Activated naive CD8-positive, alpha-beta T cell treated with anti-CD3 and anti-CD28 coated beads, Interleukin-2, amount 10 ng/mL, durations not matched to agents 7 days and 5 days (primary cell): ENCODE data around the gene CCDC78. TPM values are rescaled to one million over a fixed set of nuclear protein-coding genes. Genes with fewer than 3 reads are reported as not detected.
A peak's percentile ranks its signal among the peaks of the same experiment; 100 is the strongest.

Experiments
- ATAC-seq: fragments of 150-1000 bp; cut with Tn5 transposase; one replicate; pipeline ENCODE4 v1.10.0; 2021; ENCODE audit warnings: low read depth, moderate library complexity
- POLR2A ChIA-PET: fragments of 350-600 bp; sonication (Branson Sonifier 250); formaldehyde crosslinking; loops from one replicate; lab custom pipeline; 2021; ENCODE audit warnings: antibody characterized with exemption; lab: Charles Lee
- DNase-seq: peaks from one replicate; pipeline ENCODE4 v3.0.0; 2021
- H3K27ac Mint-ChIP-seq: one replicate; pipeline ENCODE4 v1.8.0; 2022; ENCODE audit warnings: mild to moderate bottlenecking, mixed read lengths
- H3K27me3 Mint-ChIP-seq: one replicate; pipeline ENCODE4 v1.8.0; 2022; ENCODE audit warnings: mild to moderate bottlenecking, moderate library complexity, mixed read lengths
- H3K36me3 Mint-ChIP-seq: one replicate; pipeline ENCODE4 v1.8.0; 2021; ENCODE audit warnings: mild to moderate bottlenecking, mixed read lengths
- H3K4me1 Mint-ChIP-seq: one replicate; pipeline ENCODE4 v1.8.0; 2021; ENCODE audit warnings: mixed read lengths
- H3K4me3 Mint-ChIP-seq: one replicate; pipeline ENCODE4 v1.8.0; 2022; ENCODE audit warnings: mild to moderate bottlenecking, moderate library complexity, mixed read lengths
- H3K9me3 Mint-ChIP-seq: one replicate; pipeline ENCODE4 v1.8.0; 2021; ENCODE audit warnings: mixed read lengths
- microRNA-seq: library from miRNA; unstranded; fragments of <30 nt; microRNA quantifications from one replicate; pipeline ENCODE4 v1.2.0, GENCODE V29; 2022
- total RNA-seq, 2 experiments: library from RNA; stranded (reverse); gene quantifications; one replicate each; pipeline ENCODE4 v1.2.3, GENCODE V29; 2021

Gene CCDC78
- total RNA-seq, 2 experiments from 2014 or later, result 5.8 to 6.1 TPM

GRCh38 chr16:675884-676564 is 50.2 kb downstream of the CCDC78 start:
- Mint-ChIP-seq H3K36me3 (peaks cover 2% of the 10 kb centered on the region), H3K9me3 (no peaks in the 10 kb centered on the region), H3K4me3 (no peak overlapping the region), H3K27me3 (peaks cover 7% of the 10 kb centered on the region), H3K4me1 (peaks cover 4% of the 10 kb centered on the region), H3K27ac (no peak overlapping the region)
- DNase-seq (no peak), ATAC-seq (no peak)
- POLR2A ChIA-PET, result interaction anchor here (0.6 to 0.7 kb wide), 2 partner anchors 305 to 1107 kb away, joined by 3 read pairs; partner anchors contain the start of genes NUBP2 and SPSB3

- POLR2A ChIA-PET, result interaction anchor here (0.6 to 0.7 kb wide), 2 partner anchors 304 to 1108 kb away, joined by 3 read pairs; partner anchors contain the start of genes NUBP2 and SPSB3
- no peak for ATAC-seq
- DNase-seq, result no peak
These were observed 51.0 kb downstream of the CCDC78 start, which contains the start of gene RHBDL1 for GRCh38 chr16:674968-675883. Gene RHBDL1, plus strand, starts transcription at chr16:675671. Its CDS starts 120 bp downstream, at chr16:675791.

GRCh38 chr16:674214-674881 is 51.9 kb downstream of the CCDC78 start:
- DNase-seq, result no peak
- no peak overlapping the region for H3K4me3 Mint-ChIP-seq
- H3K27me3 Mint-ChIP-seq, result peaks cover 7% of the 10 kb centered on the region
- peaks cover 2% of the 10 kb centered on the region for H3K4me1 Mint-ChIP-seq
- no peaks in the 10 kb centered on the region for H3K36me3 Mint-ChIP-seq
- ATAC-seq, result no peak
- H3K27ac Mint-ChIP-seq, result no peak overlapping the region
- POLR2A ChIA-PET, result no interaction called here
- no peaks in the 10 kb centered on the region for H3K9me3 Mint-ChIP-seq

More at GRCh38 chr16:674968-675883, 51.0 kb downstream of the CCDC78 start, which contains the start of gene RHBDL1:
- peaks cover 7% of the 10 kb centered on the region for H3K27me3 Mint-ChIP-seq
- H3K4me3 Mint-ChIP-seq, result peak within 1 kb of the TSS; percentile 19
- H3K36me3 Mint-ChIP-seq, result no peaks in the 10 kb centered on the region
- H3K9me3 Mint-ChIP-seq, result no peaks in the 10 kb centered on the region
- H3K27ac Mint-ChIP-seq, result no peak within 1 kb of the TSS
- H3K4me1 Mint-ChIP-seq, result peaks cover 2% of the 10 kb centered on the region

GRCh38 chr16:673399-673991 is 52.7 kb downstream of the CCDC78 start:
- POLR2A ChIA-PET, result no interaction called here
- Mint-ChIP-seq H3K9me3 (no peaks in the 10 kb centered on the region), H3K4me3 (no peak overlapping the region), H3K4me1 (peaks cover 5% of the 10 kb centered on the region), H3K27me3 (peaks cover 7% of the 10 kb centered on the region), H3K36me3 (no peaks in the 10 kb centered on the region), H3K27ac (no peak overlapping the region)
- no peak for DNase-seq
- no peak for ATAC-seq

- H3K4me3 Mint-ChIP-seq, result no peak overlapping the region
- POLR2A ChIA-PET, result no interaction called here
- no peak for DNase-seq
- H3K36me3 Mint-ChIP-seq, result no peaks in the 10 kb centered on the region
- H3K27ac Mint-ChIP-seq, result no peak overlapping the region
- peaks cover 7% of the 10 kb centered on the region for H3K27me3 Mint-ChIP-seq
- H3K4me1 Mint-ChIP-seq, result peaks cover 5% of the 10 kb centered on the region
- ATAC-seq, result no peak
- no peaks in the 10 kb centered on the region for H3K9me3 Mint-ChIP-seq
These were observed 53.4 kb downstream of the CCDC78 start for GRCh38 chr16:672851-673250.

Small RNAs within 50 kb of the gene (microRNA-seq; reads per million reads assigned to microRNA genes)
- gene MIR662, result not detected

Other genes starting within 250 kb of the CCDC78 start
- 10 to 100 TPM; 83.5 to 87.4 TPM for gene CAPN15, start 198.7 kb downstream of the CCDC78 start, total RNA-seq
- gene PRR35, start 166.0 kb downstream of the CCDC78 start, total RNA-seq, result not detected
- 1 to 10 TPM; 3.0 to 3.6 TPM for gene NHLRC4, start 159.4 kb downstream of the CCDC78 start, total RNA-seq
- gene PIGQ, start 156.5 kb downstream of the CCDC78 start, total RNA-seq, result 10 to 100 TPM; 46.3 to 54.3 TPM
- 10 to 100 TPM; 15.1 to 18.2 TPM for gene RAB40C, start 136.4 kb downstream of the CCDC78 start, total RNA-seq
- under 1 TPM; 0.47 to 0.60 TPM for gene WFIKKN1, start 95.5 kb downstream of the CCDC78 start, total RNA-seq
- 10 to 100 TPM; 75.7 to 81.2 TPM for gene METTL26, start 90.1 kb downstream of the CCDC78 start, total RNA-seq
- 10 to 100 TPM; 35.4 to 43.0 TPM for gene MCRIP2, start 84.6 kb downstream of the CCDC78 start, total RNA-seq
- 10 to 100 TPM; 73.2 to 79.1 TPM for gene WDR90, start 77.1 kb downstream of the CCDC78 start, total RNA-seq
- 100 to 1,000 TPM; 173 to 183 TPM for gene RHOT2, start 58.3 kb downstream of the CCDC78 start, total RNA-seq
- 1 to 10 TPM; 1.1 to 1.7 TPM for gene RHBDL1, start 50.8 kb downstream of the CCDC78 start, total RNA-seq
- gene STUB1, start 46.0 kb downstream of the CCDC78 start, total RNA-seq, result 10 to 100 TPM; 74.3 to 93.3 TPM
- 10 to 100 TPM; 34.0 to 38.3 TPM for gene JMJD8, start 42.1 kb downstream of the CCDC78 start, total RNA-seq
- gene WDR24, start 36.0 kb downstream of the CCDC78 start, total RNA-seq, result 10 to 100 TPM; 18.7 to 20.3 TPM
- 10 to 100 TPM; 15.9 to 21.8 TPM for gene FBXL16, start 20.6 kb downstream of the CCDC78 start, total RNA-seq
- gene METRN, start 11.3 kb downstream of the CCDC78 start, total RNA-seq, result 10 to 100 TPM; 10.0 to 12.4 TPM
- gene ANTKMT, start 5.3 kb downstream of the CCDC78 start, total RNA-seq, result 10 to 100 TPM; 21.6 to 23.2 TPM
- gene HAGHL, start 663 bp upstream of the CCDC78 start, total RNA-seq, result 10 to 100 TPM; 25.8 to 34.2 TPM
- gene CIAO3, start 14.6 kb upstream of the CCDC78 start, total RNA-seq, result 10 to 100 TPM; 39.6 to 42.4 TPM
- not detected for gene MSLN, start 34.3 kb upstream of the CCDC78 start, total RNA-seq
- 10 to 100 TPM; 25.1 to 26.6 TPM for gene RPUSD1, start 61.9 kb upstream of the CCDC78 start, total RNA-seq
- 10 to 100 TPM; 92.8 to 94.2 TPM for gene CHTF18, start 62.2 kb upstream of the CCDC78 start, total RNA-seq
- not detected for gene GNG13, start 74.3 kb upstream of the CCDC78 start, total RNA-seq
- gene LMF1, start 244.5 kb upstream of the CCDC78 start, total RNA-seq, result 10 to 100 TPM; 26.6 to 31.3 TPM